Heart right ventricle (tissue), 16 donors: ENCODE measurements around the gene PNPLA8. TPM values are rescaled to one million over a fixed set of nuclear protein-coding genes. Genes with fewer than 3 reads are reported as not detected.

Experiments used
- ATAC-seq, 8 donors: fragments of 200-7000 bp; cut with Tn5 transposase; one replicate each; pipeline ENCODE4 v1.9.1; 2020; ENCODE audit warnings: mild to moderate bottlenecking in 8 of 8, moderate library complexity in 8 of 8, moderate number of reproducible peaks in 1 of 8
- DNase-seq, 2 donors: peaks; one replicate each; pipeline ENCODE4 v3.0.0-alpha.2; 2020
- H3K27ac ChIP-seq, 10 donors: fragments of 200-600 bp; sonication (generic) in 2 of 10; one replicate each; pipeline versions ENCODE4 v1.5.0 to v1.8.0; 2020 to 2022; ENCODE audit warnings: mild to moderate bottlenecking in 3 of 10
- H3K27me3 ChIP-seq, 7 donors: fragments of 200-600 bp; one replicate each; pipeline ENCODE4 v1.8.0; 2021 to 2022; ENCODE audit warnings: mild to moderate bottlenecking in 2 of 7
- H3K36me3 ChIP-seq, 9 donors: fragments of 200-600 bp; sonication (generic) in 1 of 9; one replicate each; pipeline versions ENCODE4 v1.5.0 to v1.8.0; 2020 to 2022; ENCODE audit warnings: mild to moderate bottlenecking in 2 of 9
- H3K4me1 ChIP-seq, 9 donors: fragments of 200-600 bp; sonication (generic) in 1 of 9; one replicate each; pipeline versions ENCODE4 v1.5.0 to v1.8.0; 2020 to 2022; ENCODE audit warnings: mild to moderate bottlenecking in 4 of 9
- H3K4me3 ChIP-seq, 10 donors: fragments of 200-600 bp; sonication (generic) in 2 of 10; one replicate each; pipeline versions ENCODE4 v1.5.0 to v1.8.0; 2020 to 2022; ENCODE audit warnings: mild to moderate bottlenecking in 7 of 10, moderate library complexity in 2 of 10
- H3K9me3 ChIP-seq, 11 donors: fragments of 200-600 bp in 10 of 11; sonication (generic) in 2 of 11; one replicate each; pipeline versions ENCODE4 v1.5.0 to v1.8.0; 2013 to 2022; ENCODE audit warnings: mild to moderate bottlenecking in 2 of 11, control low read depth in 1 of 11, moderate library complexity in 1 of 11
- WGBS, 2 donors: extraction: QIAGEN DNeasy Blood & Tissue Kit; methylation state at CpG; one replicate each; pipeline ENCODE4 v1.1.7; 2013; ENCODE audit warnings: inconsistent platforms in 1 of 2; 5-methylcytosine and 5-hydroxymethylcytosine counted together
- intact Hi-C, 10 donors: fragments of 100-400 bp; cut with DNase I; formaldehyde crosslinking; loops; one replicate each; pipeline versions ENCODE4 v1.11.1 to v1.14.2; 2022
- polyA plus RNA-seq, 2 donors: library from polyadenylated mRNA; stranded (reverse); fragments of 200-250 nt; gene quantifications; one replicate each; pipeline ENCODE4 v1.2.3, GENCODE V29; 2013
- total RNA-seq, 10 donors: library from RNA; stranded (reverse); fragmentation: NEBNext Ultra II Directional in 3 of 10; extraction: Animal tissue kit (Norgen Biotek cat#: 25700) in 3 of 10; gene quantifications; one replicate each; pipeline versions ENCODE4 v1.2.1 to v1.2.4, GENCODE V29; 2021 to 2023
- TF ChIP-seq, protein P1 (sequence below), 9 donors: fragments of 200-600 bp; sonication (generic) in 2 of 9; IDR thresholded peaks; one replicate each; pipeline versions ENCODE4 v1.5.0 to v1.8.0; 2021 to 2022; ENCODE audit warnings: antibody characterized with exemption in 9 of 9, mild to moderate bottlenecking in 5 of 9, moderate library complexity in 1 of 9
- donor health status: Arrhythmogenic right ventricular cardiomyopathy.
- donor health status: ischemic (EF 13 %, LVEDD 7.1; RV severe dilation, severe dysfunction).
- donor health status: healthy with polysubstance abuse.
- donor health status: DM: no; HTN: yes; CAD: no.
- donor health status: DM: no; HTN: no; CAD: no.
- donor health status: ischemic (EF 25% LVEDD 6.9; RV normal size, moderate dysfunction).
- donor health status: ischemic (EF 25% LVEDD 5.7; RV mildly dilated, moderate dysfunction).
- donor health status: healthy.
- donor health status: DM: yes; HTN: yes; CAD: no.
- donor health status: Ischemic cardiomyopathy.
- donor health status: ischemic (EF 35%, LVEDD 5.7; RV mildly dilated, moderate dysfunction).
- donor health status: nonischemic (EF 11% LVEDD 7.7; RV severe dilation, severe dysfunction).
- donor health status: DM: yes; HTN: yes; CAD: no.
- donor health status: PGD.
- donor health status: ischemic (EF 29% LVEDD 5.4; RV normal size, mild dysfunction).
- donor health status: nonischemic (EF 23%, LVEDD 6.1; RV moderate dilation, normal function).

The PNPLA8 gene
- total and polyA plus RNA-seq, 12 donors: 13.2 to 39.9 (median 35.1) TPM

DNA sequence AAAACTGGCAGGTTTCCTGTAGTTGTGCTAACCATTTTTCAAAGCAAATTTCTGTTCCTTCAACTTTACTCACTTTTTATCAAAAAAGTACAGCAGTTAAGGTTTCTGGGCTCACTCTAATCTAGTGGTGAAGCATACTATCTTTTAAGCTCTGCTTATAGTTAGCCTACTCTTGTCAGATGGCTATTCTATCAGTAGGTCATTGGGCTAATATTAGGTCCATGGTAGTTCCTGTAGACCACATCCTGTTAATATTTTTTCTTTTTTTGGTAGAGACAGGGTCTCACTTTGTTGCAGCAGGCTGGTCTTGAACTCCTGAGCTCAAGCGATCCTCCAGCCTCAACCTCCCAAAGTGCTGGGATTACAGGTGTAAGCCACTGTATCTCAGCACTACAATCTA is 41.8 kb downstream of the PNPLA8 start:
- intact Hi-C loops: no loop called here
- peaks cover 0 to 4% (median 0%) of the 10 kb centered on the region in 9 donors for H3K4me1 ChIP-seq
- H3K36me3 ChIP-seq: peaks cover 0 to 97% (median 15%) of the 10 kb centered on the region in 9 donors
- no peak overlapping the region for H3K27ac ChIP-seq
- H3K27me3 ChIP-seq: no peaks in the 10 kb centered on the region
- no peaks in the 10 kb centered on the region for H3K9me3 ChIP-seq
- no peak for DNase-seq
- no peak for ATAC-seq
- TF ChIP-seq, protein P1, sequence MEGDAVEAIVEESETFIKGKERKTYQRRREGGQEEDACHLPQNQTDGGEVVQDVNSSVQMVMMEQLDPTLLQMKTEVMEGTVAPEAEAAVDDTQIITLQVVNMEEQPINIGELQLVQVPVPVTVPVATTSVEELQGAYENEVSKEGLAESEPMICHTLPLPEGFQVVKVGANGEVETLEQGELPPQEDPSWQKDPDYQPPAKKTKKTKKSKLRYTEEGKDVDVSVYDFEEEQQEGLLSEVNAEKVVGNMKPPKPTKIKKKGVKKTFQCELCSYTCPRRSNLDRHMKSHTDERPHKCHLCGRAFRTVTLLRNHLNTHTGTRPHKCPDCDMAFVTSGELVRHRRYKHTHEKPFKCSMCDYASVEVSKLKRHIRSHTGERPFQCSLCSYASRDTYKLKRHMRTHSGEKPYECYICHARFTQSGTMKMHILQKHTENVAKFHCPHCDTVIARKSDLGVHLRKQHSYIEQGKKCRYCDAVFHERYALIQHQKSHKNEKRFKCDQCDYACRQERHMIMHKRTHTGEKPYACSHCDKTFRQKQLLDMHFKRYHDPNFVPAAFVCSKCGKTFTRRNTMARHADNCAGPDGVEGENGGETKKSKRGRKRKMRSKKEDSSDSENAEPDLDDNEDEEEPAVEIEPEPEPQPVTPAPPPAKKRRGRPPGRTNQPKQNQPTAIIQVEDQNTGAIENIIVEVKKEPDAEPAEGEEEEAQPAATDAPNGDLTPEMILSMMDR (IDR thresholded peaks at IDR 0.05): no peak
- WGBS, 2 donors: 72 to 100% methylated on average over 1 of the region's 1 CpG
- no peak overlapping the region for H3K4me3 ChIP-seq

DNA sequence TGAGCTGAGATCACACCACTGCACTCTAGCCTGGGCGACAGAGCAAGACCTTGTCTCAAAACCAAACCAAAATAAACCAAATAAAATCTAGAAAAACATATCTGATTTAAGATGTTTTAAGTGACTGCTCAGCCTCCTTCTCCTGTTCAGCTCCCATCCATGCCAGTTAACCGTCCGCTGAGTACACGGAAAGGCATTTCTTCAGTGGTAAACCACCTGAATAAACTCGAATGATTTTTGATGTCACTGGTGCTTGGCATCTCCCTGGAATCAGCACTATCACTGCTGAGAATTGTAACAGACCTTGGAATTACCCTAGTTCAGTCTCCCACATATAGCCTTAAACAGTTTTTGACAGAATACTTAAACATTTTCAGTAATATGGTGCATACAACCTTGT is 45.6 kb downstream of the PNPLA8 start:
- DNase-seq (no peak), ATAC-seq (no peak)
- Histone ChIP-seq H3K27ac (no peak overlapping the region), H3K27me3 (no peaks in the 10 kb centered on the region), H3K4me3 (no peak overlapping the region), H3K36me3 (peaks cover 0 to 100% (median 11%) of the 10 kb centered on the region in 9 donors), H3K9me3 (no peaks in the 10 kb centered on the region), H3K4me1 (no peaks in the 10 kb centered on the region)
- WGBS, 2 donors: 96 to 97% methylated on average over 5 of the region's 5 CpGs
- intact Hi-C loops: no loop called here
- TF ChIP-seq, protein P1 (IDR thresholded peaks at IDR 0.05): no peak

DNA sequence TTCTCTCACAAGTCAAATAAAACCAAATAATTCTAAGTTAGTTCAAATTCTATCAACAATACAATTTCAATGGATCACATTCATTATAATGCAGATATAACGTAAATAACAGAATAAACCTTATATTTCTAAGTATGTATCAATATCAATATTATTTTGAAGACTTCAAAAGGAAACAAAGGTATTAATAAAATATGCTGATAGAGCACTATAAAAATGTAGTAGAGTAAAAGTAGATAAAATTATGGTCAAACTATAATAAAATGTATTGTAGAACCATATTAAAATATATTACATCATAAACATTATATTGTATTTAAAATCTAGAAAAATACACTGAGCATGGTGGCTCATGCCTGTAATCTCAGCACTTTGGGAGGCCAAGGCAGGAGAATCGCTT is 46.2 kb downstream of the PNPLA8 start:
- no peaks in the 10 kb centered on the region for H3K4me1 ChIP-seq
- H3K27ac ChIP-seq: no peak overlapping the region
- TF ChIP-seq, protein P1 (IDR thresholded peaks at IDR 0.05): no peak
- H3K4me3 ChIP-seq: no peak overlapping the region
- intact Hi-C loops: no loop called here
- peaks cover 0 to 100% (median 11%) of the 10 kb centered on the region in 9 donors for H3K36me3 ChIP-seq
- ATAC-seq (no peak), DNase-seq (no peak)
- H3K9me3 ChIP-seq: no peaks in the 10 kb centered on the region
- 96 to 100% methylated on average over 2 of the region's 2 CpGs for WGBS, 2 donors
- no peaks in the 10 kb centered on the region for H3K27me3 ChIP-seq

DNA sequence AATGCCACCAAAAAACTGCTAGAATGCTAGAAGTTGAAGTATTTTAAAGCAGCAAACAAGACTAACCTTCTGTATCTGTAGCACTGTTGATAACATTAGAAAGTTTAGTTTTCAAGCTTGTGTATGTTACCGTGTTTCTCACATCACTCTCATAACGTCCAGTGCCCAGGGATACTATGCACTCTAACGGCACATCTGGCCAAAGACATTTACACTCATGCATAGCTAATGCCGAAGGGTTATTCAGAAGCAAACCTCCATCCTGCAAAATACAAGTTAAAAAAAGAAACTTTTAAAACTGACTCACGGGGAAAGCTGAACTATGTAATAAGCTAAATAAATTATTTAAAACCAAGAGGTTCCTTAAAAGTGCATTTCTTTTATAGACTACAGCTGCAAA is 46.8 kb downstream of the PNPLA8 start:
- H3K27me3 ChIP-seq: no peaks in the 10 kb centered on the region

More for the DNA sequence above, 46.8 kb downstream of the PNPLA8 start:
- no peak for ATAC-seq
- H3K4me1 ChIP-seq: no peaks in the 10 kb centered on the region
- no peak for DNase-seq
- H3K27ac ChIP-seq: no peak overlapping the region
- no peaks in the 10 kb centered on the region for H3K9me3 ChIP-seq
- intact Hi-C loops: no loop called here
- TF ChIP-seq, protein P1 (IDR thresholded peaks at IDR 0.05): no peak
- 93 to 95% methylated on average over 5 of the region's 5 CpGs for WGBS, 2 donors
- no peak overlapping the region for H3K4me3 ChIP-seq
- peaks cover 0 to 100% (median 11%) of the 10 kb centered on the region in 9 donors for H3K36me3 ChIP-seq
